WTC11 (cell line): ENCODE measurements around the gene MOGAT1.

Experiments
- ELF4 ChIP-seq: sonication (generic); formaldehyde crosslinking; IDR thresholded peaks from 2 replicates; pipeline ENCODE4 v1.8.1; 2022; ENCODE audit warnings: low read depth, mild to moderate bottlenecking, moderate library complexity, missing genetic modification reagents
- ESRRA ChIP-seq: sonication (generic); formaldehyde crosslinking; IDR thresholded peaks from 2 replicates; pipeline ENCODE4 v1.8.1; 2022; ENCODE audit warnings: mild to moderate bottlenecking, missing genetic modification reagents, borderline replicate concordance
- ETV6 ChIP-seq: sonication (generic); formaldehyde crosslinking; IDR thresholded peaks from 2 replicates; pipeline ENCODE4 v1.8.1; 2022; ENCODE audit warnings: mild to moderate bottlenecking, missing genetic modification reagents
- JUN ChIP-seq: sonication (generic); formaldehyde crosslinking; IDR thresholded peaks from 2 replicates; pipeline ENCODE4 v1.8.0; 2023; ENCODE audit warnings: mild to moderate bottlenecking, missing genetic modification reagents
- NFATC4 ChIP-seq: fragments of 250-450 bp; sonication (Bioruptor Pico); IDR thresholded peaks from 2 replicates; pipeline ENCODE4 v1.9.0; 2021; ENCODE audit warnings: mild to moderate bottlenecking
- SP1 ChIP-seq: sonication (generic); formaldehyde crosslinking; conservative IDR thresholded peaks from 2 replicates; pipeline ENCODE4 v1.8.1; 2022; ENCODE audit warnings: missing genetic modification reagents
- TF ChIP-seq, protein P1 (sequence below): fragments of 200-600 bp; IDR thresholded peaks from 2 replicates; pipeline ENCODE4 v1.8.0; 2022; ENCODE audit warnings: antibody characterized with exemption

GRCh38 chr2:222714361-222715241 lies 43.1 kb downstream of the MOGAT1 start:
- TF ChIP-seq ETV6 (no peak), ESRRA (no peak), JUN (CRISPR knock-in tag) (no peak), SP1 (CRISPR knock-in tag) (no peak), ELF4 (no peak), NFATC4 (CRISPR knock-in tag) (no peak)
- TF ChIP-seq, protein P1, sequence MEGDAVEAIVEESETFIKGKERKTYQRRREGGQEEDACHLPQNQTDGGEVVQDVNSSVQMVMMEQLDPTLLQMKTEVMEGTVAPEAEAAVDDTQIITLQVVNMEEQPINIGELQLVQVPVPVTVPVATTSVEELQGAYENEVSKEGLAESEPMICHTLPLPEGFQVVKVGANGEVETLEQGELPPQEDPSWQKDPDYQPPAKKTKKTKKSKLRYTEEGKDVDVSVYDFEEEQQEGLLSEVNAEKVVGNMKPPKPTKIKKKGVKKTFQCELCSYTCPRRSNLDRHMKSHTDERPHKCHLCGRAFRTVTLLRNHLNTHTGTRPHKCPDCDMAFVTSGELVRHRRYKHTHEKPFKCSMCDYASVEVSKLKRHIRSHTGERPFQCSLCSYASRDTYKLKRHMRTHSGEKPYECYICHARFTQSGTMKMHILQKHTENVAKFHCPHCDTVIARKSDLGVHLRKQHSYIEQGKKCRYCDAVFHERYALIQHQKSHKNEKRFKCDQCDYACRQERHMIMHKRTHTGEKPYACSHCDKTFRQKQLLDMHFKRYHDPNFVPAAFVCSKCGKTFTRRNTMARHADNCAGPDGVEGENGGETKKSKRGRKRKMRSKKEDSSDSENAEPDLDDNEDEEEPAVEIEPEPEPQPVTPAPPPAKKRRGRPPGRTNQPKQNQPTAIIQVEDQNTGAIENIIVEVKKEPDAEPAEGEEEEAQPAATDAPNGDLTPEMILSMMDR = no peak
